GM21526 (cell line): ENCODE measurements around the gene FOXN1.
A peak's percentile ranks its signal among the peaks of the same experiment; 100 is the strongest.
"Not testable (repeated sequence)": the region's sequence is repeated elsewhere in the genome, so short reads cannot be mapped to it uniquely, and the experiment has no call there.

Experiments
- ATAC-seq: cut with Tn5 transposase; IDR thresholded peaks from one replicate; pipeline ENCODE4 v1.9.1; 2021; ENCODE audit warnings: moderate library complexity; ENCODE audit not compliant: unreplicated experiment, low FRiP score

FOXN1 gene, protein sequence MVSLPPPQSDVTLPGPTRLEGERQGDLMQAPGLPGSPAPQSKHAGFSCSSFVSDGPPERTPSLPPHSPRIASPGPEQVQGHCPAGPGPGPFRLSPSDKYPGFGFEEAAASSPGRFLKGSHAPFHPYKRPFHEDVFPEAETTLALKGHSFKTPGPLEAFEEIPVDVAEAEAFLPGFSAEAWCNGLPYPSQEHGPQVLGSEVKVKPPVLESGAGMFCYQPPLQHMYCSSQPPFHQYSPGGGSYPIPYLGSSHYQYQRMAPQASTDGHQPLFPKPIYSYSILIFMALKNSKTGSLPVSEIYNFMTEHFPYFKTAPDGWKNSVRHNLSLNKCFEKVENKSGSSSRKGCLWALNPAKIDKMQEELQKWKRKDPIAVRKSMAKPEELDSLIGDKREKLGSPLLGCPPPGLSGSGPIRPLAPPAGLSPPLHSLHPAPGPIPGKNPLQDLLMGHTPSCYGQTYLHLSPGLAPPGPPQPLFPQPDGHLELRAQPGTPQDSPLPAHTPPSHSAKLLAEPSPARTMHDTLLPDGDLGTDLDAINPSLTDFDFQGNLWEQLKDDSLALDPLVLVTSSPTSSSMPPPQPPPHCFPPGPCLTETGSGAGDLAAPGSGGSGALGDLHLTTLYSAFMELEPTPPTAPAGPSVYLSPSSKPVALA

DNA sequence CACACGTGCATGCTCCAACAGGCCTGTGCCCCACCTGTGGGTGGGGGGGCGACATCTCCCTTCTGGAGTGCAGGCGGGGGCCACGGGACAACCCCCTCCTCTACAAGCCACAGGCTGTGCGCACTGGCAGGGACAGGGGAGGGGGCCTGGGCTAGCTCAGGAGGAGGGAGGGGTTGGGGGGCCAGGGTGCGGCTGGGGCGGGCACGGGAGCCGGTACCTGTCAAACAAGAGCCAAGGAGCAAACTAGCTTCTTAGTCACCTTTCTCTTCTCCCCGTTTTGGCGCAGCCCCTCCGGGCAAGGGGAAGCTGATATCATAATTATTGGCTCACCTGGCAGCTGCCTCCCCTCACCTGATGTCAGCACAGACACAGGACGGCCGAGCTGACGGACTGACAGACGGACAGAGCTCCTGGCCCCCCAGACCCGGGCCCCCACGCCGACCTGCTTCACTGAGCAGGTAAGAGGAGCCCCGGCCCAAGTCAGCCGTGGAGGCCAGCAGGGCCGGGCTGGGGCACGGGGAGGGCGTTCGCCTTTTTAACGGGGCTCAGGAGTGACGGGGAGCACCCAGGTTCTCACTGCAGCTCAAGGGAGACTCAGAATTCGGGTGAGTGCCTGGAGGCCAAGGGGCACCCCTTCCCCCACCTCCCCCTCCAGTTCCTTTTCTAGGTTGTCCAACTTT is at the start of gene FOXN1:
FOXN1 (plus strand) TSS at position 363 of the 680 bp plus-strand sequence. CDS start 17,622 bp downstream, outside the sequence.
- ATAC-seq = no peak

DNA sequence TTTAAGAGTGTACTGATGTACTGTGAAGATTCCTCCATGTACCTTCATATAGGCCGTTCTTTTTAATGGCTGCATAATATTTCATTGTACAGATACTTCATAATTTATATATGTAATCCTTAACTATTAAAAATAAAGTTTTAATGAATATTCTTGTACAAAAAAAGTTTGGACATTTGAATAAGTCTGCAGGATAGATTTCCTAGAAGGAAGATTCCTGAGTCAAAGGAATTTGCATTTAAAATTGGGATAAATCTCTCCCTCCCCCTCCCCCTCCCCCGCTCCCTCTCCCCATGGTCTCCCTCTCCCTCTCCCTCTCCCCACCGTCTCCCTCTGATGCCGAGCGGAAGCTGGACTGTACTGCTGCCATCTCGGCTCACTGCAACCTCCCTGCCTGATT is 48.3 kb upstream of the FOXN1 start:
- ATAC-seq = no peak

DNA sequence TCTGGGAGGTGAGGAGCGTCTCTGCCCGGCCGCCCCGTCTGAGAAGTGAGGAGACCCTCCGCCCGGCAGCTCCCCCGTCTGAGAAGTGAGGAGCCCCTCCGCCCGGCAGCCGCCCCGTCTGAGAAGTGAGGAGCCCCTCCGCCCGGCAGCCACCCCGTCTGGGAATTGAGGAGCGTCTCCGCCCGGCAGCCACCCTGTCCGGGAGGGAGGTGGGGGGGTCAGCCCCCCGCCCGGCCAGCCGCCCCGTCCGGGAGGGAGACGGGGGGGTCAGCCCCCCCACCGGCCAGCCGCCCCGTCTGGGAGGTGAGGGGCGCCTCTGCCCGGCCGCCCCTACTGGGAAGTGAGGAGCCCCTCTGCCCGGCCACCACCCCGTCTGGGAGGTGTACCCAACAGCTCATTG is 47.3 kb upstream of the FOXN1 start:
- ATAC-seq = not testable (repeated sequence)

DNA sequence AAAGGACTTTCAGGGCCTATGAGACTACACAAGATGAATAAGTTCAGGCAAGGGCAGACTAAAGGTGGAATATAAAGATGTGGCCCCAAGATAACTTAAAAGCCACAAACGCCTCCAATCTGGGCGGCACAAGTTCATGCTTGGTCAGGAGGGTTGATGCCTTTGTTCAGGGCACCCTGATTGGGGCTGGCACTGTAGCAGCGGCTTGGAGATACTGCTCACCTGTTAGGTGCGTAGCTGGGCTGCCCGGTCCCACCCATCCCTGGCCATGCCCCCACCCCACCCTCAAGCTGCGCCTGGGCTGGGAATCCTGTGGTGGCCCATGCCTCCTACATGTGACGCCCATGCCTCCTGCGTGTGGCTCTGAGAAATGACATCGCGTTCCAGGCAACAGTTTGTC is 45.2 kb upstream of the FOXN1 start:
- ATAC-seq = no peak

DNA sequence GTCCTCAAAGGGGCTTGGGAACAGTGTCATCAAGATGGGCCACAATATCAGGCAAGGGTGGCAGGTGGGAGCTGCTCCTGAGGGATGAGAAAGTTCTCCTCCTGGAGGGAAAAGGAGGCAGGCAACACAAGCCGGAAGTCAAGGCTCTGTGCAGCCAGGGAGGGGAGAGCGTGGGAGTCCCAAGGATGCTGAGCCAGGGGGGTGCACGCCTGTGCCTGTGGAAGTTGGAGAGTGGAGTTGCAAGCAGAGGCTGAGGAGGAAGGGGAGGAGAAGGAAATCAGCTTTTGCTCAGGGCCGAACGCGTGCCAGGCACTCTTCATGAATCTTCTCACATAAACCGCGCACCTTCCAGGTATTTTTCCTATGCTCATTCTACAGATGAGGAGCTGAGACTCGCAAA is 40.1 kb upstream of the FOXN1 start:
- ATAC-seq = no peak

DNA sequence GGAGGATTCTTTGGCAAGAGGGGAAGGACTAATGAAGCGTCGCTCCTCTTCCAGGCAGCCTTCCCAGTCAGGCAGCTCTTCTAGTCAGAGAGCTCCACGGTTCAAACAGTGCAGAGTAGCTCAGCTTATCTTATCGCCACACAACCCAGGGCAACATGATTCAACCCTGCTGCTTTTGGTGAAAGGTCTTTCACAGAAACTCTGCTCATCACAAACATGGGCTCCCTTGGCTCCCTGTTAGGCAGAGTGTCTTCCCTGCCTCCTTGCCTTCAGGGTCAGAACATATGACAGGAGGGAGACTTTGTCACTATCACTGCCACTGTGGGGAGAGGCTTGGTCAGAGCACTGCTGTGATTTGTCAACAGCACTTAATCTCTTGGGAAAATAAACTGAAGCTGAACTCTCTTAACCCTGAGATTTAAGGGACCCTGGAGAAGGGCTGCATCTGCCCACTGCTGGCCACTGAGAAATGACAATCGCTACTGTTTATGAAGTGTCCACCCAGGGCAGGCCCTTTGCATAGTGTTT is 39.6 kb upstream of the FOXN1 start:
- no peak for ATAC-seq

DNA sequence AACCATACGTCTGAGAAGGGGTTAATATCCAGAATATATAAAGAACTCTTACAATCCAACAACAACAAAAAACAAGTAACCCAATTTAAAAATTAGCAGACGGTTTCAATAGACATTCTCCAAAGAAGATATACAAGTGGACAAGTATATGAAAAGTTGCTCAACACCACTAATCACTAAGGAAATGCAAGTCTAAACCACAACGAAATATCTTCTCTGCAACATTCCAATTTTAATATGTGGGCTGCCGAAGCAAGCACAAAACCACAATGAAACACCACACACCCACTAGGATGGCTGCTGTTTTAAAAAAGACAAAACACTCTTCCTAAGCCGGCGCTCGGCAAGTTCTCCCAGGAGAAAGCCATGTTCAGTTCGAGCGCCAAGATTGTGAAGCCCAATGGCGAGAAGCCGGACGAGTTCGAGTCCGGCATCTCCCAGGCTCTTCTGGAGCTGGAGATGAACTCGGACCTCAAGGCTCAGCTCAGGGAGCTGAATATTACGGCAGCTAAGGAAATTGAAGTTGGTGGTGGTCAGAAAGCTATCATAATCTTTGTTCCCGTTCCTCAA is 38.6 kb upstream of the FOXN1 start:
- no peak for ATAC-seq

DNA sequence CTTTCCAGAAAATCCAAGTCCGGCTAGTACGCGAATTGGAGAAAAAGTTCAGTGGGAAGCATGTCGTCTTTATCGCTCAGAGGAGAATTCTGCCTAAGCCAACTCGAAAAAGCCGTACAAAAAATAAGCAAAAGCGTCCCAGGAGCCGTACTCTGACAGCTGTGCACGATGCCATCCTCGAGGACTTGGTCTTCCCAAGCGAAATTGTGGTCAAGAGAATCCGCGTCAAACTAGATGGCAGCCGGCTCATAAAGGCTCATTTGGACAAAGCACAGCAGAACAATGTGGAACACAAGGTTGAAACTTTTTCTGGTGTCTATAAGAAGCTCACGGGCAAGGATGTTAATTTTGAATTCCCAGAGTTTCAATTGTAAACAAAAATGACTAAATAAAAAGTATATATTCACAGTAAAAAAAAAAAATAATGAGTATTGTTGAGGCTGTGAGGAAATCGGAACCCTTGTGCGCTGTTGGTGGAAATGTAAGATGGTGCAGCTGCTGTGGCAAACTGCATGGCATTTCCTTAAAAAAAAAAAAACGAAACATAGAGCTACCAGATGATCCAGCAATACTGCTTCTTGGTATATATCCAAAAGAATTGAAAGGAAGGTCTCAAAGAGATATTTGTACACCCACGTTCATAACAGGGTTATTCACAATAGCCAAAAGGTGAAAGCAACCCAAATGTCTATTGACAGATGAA is 38.0 kb upstream of the FOXN1 start:
- ATAC-seq = not testable (repeated sequence)

DNA sequence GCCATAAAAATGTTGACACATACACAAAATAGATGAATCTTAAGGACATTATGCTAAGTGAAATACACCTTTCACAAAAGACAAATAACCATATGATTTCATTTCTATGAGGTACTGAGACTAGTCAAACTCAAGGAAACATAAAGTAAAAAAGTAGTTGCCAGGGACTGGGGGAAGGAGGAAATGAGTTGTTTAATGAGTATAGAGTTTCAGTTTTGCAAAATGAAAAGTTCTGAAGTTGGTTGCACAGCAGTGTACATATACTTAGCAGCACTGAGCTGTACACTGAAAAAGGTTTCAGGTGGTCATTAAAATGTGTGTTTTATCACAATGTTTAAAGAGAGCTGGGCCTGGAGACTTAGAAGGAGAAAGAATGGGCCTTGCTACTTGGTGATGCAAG is 37.4 kb upstream of the FOXN1 start:
- ATAC-seq = peak; percentile 57

DNA sequence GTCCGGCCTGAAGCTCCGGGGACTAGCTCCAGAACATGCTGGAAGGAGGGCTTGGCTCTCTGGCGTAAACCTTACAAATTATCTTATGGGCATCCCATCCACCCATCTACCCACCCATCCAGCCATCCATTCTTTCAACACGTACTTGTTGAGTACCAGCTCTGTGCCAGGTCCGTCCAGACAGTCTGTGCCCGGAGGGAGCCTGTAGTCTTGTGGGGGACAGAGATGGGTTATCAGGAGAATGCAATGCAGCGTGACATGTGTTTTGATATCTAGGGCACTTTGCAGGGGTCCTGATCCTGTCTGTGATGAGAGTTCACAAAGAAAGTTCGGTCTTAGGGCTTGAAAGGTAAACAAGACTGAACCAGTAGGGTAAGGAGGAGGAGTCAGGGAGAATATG is 36.8 kb upstream of the FOXN1 start:
- ATAC-seq = no peak

DNA sequence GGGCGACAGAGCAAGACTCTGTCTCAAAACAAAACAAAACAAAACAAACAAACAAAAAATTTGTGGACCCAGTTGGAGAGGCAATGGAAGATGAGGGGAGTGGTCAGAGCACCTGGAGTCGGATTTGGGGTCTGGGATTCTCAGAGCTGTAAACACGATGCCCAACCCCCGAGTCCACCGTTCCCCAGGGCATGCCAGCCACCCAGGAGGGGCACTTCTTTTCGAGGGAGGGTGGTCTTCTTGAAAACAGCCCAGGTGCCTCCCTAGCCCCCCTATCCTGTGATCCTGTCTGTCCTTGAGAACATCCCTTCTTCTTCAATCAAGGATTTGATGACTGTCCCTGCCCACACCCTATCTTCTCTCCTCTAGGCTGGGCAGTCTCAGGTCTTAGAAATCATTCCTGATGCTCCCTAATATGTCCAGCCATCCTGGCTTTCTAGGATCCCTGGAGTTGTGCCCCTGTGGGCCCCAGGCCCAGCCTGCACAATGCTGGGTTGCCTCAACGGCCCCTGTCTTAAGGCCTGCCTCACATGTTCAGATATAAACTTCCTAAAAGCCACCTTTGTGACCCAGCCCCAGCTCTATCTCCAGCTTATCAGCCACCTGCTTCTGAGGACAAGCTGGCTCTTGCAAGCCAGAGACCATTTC is 35.8 kb upstream of the FOXN1 start:
- ATAC-seq = no peak

DNA sequence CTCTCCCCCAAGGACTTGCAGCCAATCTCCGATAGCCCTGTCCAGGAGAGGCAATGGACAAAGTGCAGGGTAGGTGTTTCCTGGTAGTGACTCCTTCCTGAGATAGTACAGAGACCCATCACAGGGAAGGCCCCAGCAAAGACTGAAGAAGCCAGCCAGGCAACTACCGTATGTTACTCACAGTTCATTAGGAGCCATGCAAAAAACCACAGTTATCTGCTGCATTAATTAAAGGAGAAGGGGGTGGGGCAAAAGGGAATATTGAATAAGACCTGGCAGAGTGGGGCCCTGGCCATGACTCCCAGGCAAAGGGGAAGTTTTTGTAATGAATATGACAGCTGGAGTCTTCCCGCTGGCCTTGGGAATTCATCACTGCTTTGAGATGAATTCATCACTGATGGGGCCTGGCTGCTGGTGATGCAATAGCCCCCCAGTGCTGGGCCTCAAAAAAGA is 35.2 kb upstream of the FOXN1 start:
- ATAC-seq = no peak

DNA sequence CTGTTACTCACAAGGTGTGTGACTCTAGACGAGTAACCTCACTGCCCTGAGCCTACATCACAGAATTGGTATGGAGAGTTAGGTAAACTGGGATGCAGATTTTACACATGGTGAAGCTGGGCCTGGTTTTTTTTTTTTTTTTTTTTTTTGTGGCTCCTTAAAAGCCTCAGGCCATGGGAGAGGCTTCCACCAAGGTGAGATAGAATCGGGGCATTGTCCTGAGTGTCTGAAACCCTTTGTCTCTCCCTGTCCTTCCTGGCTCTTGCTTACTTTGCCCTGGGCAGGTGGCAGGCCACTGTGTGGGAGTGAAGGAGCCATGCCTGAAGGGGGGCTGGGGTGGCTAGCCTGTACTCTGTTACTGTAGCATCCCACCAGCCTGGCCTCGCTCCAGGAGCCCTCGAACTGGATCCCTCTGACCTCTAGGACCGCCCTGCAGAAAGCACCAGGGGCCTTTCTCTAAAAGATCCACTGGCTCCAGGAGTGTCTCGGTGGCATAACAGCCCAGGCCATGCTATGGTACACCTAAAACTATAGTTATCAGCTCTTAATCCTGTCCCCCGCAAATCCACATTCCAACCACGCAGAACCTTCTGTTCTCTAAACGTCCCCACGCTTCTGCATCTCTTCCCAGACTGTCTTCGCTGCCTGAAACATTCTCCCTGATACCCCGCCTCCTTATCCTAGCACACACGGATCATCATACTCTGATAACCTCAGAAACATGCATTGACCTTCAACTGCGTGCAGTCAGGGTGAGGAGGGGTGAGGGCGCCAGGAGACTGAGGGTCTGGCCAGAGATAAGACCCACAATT is 34.4 kb upstream of the FOXN1 start:
- ATAC-seq = no peak

DNA sequence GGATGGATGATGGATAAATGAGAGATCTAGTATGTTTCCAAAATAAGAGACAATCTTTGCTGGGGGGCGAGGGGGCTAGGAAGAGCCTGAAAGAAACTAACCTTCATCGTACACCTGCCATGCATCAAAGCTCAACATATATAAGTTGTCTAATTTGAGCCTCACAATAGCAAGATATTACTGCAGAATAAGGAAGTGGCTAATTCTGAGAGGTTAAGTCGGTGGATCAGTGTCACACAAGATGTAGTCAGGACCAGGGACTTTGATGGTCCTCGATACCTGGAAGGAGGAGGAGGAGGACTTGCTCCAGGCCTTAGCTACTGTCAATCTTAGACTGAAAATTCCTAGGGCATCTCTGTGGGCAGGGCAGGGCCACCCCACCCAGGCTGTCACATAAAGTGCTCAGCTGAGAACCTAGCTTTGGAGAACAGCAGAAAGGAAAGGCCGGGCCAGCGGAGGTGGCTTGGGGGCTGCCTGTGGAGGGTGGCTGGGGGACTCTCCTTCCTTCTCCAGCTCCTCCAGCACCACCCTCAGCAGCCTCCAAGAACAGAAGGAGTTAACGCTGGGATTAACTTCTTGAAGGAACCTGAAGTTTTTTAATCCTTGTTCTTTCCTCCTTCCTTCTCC is 33.2 kb upstream of the FOXN1 start:
- no peak for ATAC-seq

DNA sequence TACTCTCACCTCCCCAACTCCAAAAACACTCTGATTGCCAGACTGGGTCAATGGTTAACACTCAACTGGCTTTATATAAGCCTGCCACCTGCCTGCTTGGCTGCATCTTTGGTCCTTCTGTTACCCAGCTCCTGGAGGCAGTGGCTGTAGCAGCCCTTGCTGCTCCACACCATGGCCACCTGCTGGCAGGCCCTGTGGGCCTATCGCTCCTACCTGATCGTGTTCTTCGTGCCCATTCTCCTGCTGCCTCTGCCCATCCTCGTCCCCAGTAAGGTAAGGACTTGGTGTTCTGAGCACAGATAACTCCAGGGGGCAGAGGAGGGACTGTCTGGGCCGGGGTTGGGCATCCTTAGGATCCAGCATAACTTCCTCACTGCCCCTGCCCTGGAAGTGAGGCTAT is 32.6 kb upstream of the FOXN1 start, which contains the start of gene SLC13A2:
SLC13A2 (plus strand) TSS at position 103 of the 400 bp plus-strand sequence; CDS start at position 172, 69 bp downstream.
- ATAC-seq = no peak

DNA sequence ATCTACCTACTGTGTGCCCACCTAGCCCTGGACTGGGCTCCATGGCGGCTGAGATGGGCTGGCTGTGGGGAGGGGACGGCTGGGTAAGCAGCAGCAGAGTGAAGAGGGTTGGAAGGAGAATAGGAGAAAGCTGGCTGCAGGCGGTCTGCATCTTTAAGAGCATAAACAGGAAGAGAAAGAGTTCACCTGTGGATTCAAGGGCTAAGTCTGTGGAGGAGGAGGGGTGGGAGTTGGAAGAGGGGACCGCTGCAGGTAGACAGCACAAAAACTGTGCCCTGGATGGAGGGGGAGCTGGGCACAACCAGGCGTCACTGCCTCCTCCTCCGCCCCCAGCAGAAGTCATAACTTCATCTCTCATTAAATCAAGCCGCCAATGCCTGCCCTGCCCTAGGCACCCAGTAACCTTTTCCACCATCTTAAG is 32.0 kb upstream of the FOXN1 start:
- no peak for ATAC-seq

DNA sequence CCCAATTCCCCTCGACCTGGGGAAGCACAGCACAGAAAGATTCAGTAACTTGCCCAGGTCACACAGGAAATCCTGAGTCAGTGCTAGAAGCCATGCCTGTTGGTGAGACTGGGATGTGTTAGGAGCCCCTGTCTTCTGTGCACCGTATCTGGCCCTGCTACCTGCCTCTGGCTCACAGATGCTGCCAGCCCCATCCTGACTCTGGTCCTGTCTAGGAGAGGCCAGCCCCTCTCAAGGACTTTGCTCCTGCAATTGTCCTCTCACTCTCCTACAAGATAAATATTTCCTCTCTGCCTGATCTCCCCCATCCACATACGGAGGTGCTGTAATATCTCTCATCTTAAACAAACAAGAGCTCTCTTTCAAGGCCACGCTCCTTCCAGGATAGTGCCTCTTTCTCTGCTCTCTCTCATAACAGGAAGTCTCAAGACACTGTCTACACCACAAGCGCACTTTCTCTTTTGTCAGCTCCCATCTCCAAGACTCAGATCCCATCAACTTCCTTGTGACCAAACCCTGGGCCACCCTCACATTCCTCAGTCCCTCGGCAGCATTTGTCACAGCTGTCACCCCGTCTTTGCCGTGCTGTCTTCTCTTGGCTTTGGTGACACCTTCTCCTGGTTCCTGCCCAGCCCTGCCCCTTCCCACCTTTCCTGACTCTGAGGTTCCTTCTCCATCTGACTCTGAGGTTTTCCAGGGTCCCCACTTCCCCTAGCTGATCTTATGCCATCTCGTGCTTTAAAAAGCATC is 30.8 kb upstream of the FOXN1 start:
- no peak for ATAC-seq
